ENCODE measurements around the gene MAP3K21.

GRCh38 chr1:233343262-233343661, 15.7 kb downstream of the MAP3K21 start:
- TF ChIP-seq POLR2A (IDR thresholded peaks at IDR 0.05; ENCODE audit: low read depth, low read length) (no peak), CHD1 (IDR thresholded peaks at IDR 0.05; ENCODE audit: low read depth, low read length) (no peak), CTCF (conservative IDR thresholded peaks at IDR 0.05; ENCODE audit: low read depth, low read length) (no peak), MAZ (IDR thresholded peaks at IDR 0.05; ENCODE audit: borderline replicate concordance, low read depth, low read length) (no peak), USF2 (IDR thresholded peaks at IDR 0.05; ENCODE audit: low read depth, low read length) (no peak), BHLHE40 (IDR thresholded peaks at IDR 0.05; ENCODE audit: low read depth, low read length) (no peak), RFX5 (IDR thresholded peaks at IDR 0.05; ENCODE audit: low read depth, low read length) (no peak), FOS (IDR thresholded peaks at IDR 0.05; ENCODE audit: low read depth, low read length) (no peak), SMC3 (IDR thresholded peaks at IDR 0.05; ENCODE audit: low read depth, low read length) (no peak), RCOR1 (IDR thresholded peaks at IDR 0.05; ENCODE audit: insufficient replicate concordance, low read length) (no peak)
